C4-2B (cell line): ENCODE measurements around the gene DNAJC8.

ENCODE experiments used
- H3K27ac ChIP-seq: fragments of 450-650 bp; 2 replicates; pipeline ENCODE4 v1.5.1; 2017
- CTCF ChIP-seq: fragments of 450-650 bp; conservative IDR thresholded peaks from 2 replicates; pipeline ENCODE4 v1.5.1; 2017; ENCODE audit warnings: mild to moderate bottlenecking
- ZFX ChIP-seq: fragments of 450-650 bp; IDR thresholded peaks from 2 replicates; pipeline ENCODE4 v1.6.1; 2017

Gene DNAJC8

GRCh38 chr1:28229089-28229488, 3.7 kb downstream of the DNAJC8 start:
- TF ChIP-seq ZFX (no peak), CTCF (no peak)
- no peak overlapping the region for H3K27ac ChIP-seq

DNA sequence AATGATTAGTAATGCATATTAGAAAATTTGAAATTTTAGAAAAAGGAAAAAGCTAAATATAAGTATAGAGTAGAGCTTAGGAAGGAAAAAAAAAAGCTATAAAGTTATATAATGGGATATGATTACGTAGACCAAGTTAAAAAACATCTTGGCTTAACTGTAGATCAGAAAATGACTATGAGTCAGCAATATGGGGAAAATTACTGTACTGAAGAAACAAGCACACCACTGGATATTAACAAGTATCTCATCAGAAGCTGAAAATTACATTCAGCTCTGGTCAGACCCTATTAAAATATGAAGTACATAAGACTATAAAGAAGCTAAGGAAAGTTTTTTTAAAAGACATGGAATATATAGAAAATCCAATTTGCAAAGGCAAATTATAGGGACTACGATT, 19.5 kb downstream of the DNAJC8 start:
- no peak overlapping the region for H3K27ac ChIP-seq
- TF ChIP-seq CTCF, result no peak
- TF ChIP-seq ZFX, result no peak

DNA sequence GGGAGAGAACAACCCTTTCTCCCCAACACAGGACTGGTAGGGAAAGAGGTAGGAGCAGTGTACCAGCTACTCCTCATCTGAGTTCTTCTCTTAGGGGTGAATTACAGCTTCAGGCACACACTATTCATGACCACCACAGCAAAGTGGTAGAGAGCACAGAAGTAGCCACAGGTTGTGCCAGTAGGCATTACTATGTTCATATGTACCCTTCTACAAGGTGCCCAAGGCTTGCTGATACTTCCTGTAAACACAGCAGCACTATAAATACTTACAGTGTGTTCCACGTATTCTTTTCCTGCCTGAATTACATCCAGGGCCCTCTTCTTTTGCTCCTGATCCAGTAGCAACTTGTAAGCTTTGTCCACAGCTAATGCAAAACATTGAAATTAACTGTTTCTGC, 23.1 kb downstream of the DNAJC8 start:
- no peak overlapping the region for H3K27ac ChIP-seq
- TF ChIP-seq ZFX (no peak), CTCF (no peak)

- no peak overlapping the region for H3K27ac ChIP-seq
- TF ChIP-seq ZFX (no peak), CTCF (peak; percentile 82)
These were observed 23.9 kb downstream of the DNAJC8 start for GRCh38 chr1:28208818-28209441.

DNA sequence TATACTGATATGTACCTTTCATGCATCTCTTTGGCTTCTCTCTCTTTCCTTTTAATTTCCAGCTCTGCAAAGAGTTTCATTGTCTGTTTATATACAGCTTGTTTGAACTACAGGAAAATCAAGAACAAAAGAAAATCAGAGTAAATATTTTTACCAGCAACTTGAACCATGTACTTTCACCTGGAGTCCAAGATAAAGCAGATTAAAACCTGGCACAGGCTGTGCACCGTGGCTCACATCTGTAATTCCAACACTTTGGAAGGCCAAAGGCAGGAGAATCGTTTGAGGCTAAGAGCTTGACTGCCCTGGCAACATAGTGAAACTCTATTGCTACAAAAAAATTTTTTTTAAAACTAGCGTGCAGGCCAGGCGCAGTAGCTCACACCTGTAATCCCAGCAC, 27.6 kb downstream of the DNAJC8 start:
- TF ChIP-seq CTCF, result no peak
- no peak for TF ChIP-seq ZFX
- no peak overlapping the region for H3K27ac ChIP-seq

DNA sequence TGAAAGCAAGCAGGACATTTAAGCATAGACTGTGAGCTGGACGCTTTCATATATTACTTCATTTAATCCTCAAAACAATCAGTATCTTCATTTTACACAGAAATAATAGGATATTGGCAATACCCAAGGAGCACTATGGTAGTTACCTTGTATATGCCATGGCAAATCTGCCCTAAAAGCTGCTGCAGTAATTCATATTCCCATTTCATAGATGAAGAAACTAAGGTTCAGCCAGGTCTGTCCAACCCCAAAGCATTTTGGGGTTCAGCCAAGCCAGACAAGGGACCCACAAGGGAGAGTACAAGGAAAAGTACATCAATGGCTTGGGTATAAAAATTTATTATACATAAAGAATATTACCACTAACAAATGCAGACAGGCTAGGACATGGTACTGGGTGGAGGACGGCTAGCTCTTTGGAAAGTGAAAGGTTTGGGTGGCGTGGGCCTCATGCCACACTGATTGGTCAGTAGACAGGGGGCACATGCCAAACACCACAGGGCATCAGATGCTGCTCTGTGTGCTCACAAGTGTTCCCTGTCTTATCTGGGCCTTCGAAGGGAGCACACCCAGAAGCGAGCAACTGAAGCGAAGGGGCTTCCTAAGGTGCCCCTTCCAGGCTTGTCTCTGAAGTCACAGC, 32.5 kb downstream of the DNAJC8 start:
- TF ChIP-seq ZFX (no peak), CTCF (no peak)
- H3K27ac ChIP-seq, result no peak overlapping the region

- no peak for TF ChIP-seq ZFX
- no peak for TF ChIP-seq CTCF
These were observed 33.2 kb downstream of the DNAJC8 start for GRCh38 chr1:28199328-28200233.

More at GRCh38 chr1:28199328-28200233, 33.2 kb downstream of the DNAJC8 start:
- H3K27ac ChIP-seq, result no peak overlapping the region
